Vagina (tissue), 2 donors: ENCODE results near the gene GNB1L.

Experiments used
- CTCF ChIP-seq, 3 experiments: fragments of 450-650 bp in 2 of 3; fragments of 200-600 bp in 1 of 3; sonication (generic) in 1 of 3; IDR thresholded peaks; one replicate each; pipeline ENCODE4 v1.5.1; 2017 to 2019; ENCODE audit warnings: antibody characterized with exemption in 3 of 3, mild to moderate bottlenecking in 2 of 3, moderate library complexity in 2 of 3
- POLR2A ChIP-seq, 2 donors: fragments of 450-650 bp; IDR thresholded peaks; one replicate each; pipeline ENCODE4 v1.6.1; 2017; ENCODE audit warnings: antibody characterized with exemption in 2 of 2, mild to moderate bottlenecking in 2 of 2, moderate library complexity in 2 of 2

GRCh38 chr22:19863571-19863970 is 8.9 kb upstream of the GNB1L start:
- no peak for TF ChIP-seq CTCF (IDR thresholded peaks at IDR 0.05)
- no peak for TF ChIP-seq POLR2A (IDR thresholded peaks at IDR 0.05)
